MM.1S (cell line): ENCODE data around the gene EYA2.

ENCODE experiments used
- CTCF ChIP-seq: fragments of 300-600 bp; sonication (generic); IDR thresholded peaks from 2 replicates; pipeline ENCODE4 v1.5.1; 2016; ENCODE audit warnings: antibody characterized with exemption, low read length, mixed read lengths
- EZH2 ChIP-seq: fragments of 300-600 bp; sonication (generic); optimal IDR thresholded peaks from 2 replicates; pipeline ENCODE3; 2017; ENCODE audit warnings: low read depth, mild to moderate bottlenecking, antibody characterized with exemption, low read length, mixed read lengths
- EZH2phosphoT487 ChIP-seq: fragments of 300-600 bp; sonication (generic); IDR thresholded peaks from 2 replicates; pipeline ENCODE4 v1.6.1; 2018; ENCODE audit warnings: antibody characterized with exemption, low read length

GRCh38 chr20:47020231-47020630 is 125.6 kb downstream of the EYA2 start:
- no peak for TF ChIP-seq CTCF
- no peak for TF ChIP-seq EZH2
- TF ChIP-seq EZH2phosphoT487, result no peak
